PFSK-1 (cell line): ENCODE measurements around the gene EFTUD2.

ENCODE experiments used
- FOXP2 ChIP-seq: optimal IDR thresholded peaks from 2 replicates; pipeline ENCODE3; 2011; ENCODE audit warnings: borderline replicate concordance, control low read depth, inconsistent platforms; ENCODE audit not compliant: insufficient read depth; ENCODE audit errors: extremely low read length, extremely low read depth
- POLR2AphosphoS5 ChIP-seq: IDR thresholded peaks from 2 replicates; pipeline ENCODE4 v1.6.1; 2012; ENCODE audit warnings: low read depth, mild to moderate bottlenecking, control low read depth, low read length, moderate library complexity
- SIN3A ChIP-seq: IDR thresholded peaks from 2 replicates; pipeline ENCODE4 v1.6.1; 2012; ENCODE audit warnings: mild to moderate bottlenecking, low read length, moderate library complexity, borderline replicate concordance; ENCODE audit not compliant: insufficient read depth
- TAF1 ChIP-seq: IDR thresholded peaks from 2 replicates; pipeline ENCODE4 v1.6.1; 2012; ENCODE audit warnings: low read length, control low read depth, borderline replicate concordance; ENCODE audit not compliant: insufficient read depth

GRCh38 chr17:44894642-44895041 is 4.6 kb downstream of the EFTUD2 start:
- TF ChIP-seq FOXP2 (no peak), SIN3A (no peak), TAF1 (no peak), POLR2AphosphoS5 (no peak)
